ENCODE measurements around the gene OPCML. TPM values are rescaled to one million over a fixed set of nuclear protein-coding genes. Genes with fewer than 3 reads are reported as not detected.

The OPCML gene
- total and polyA plus RNA-seq, 2 experiments from 2014 or later = 1.2 to 4.4 TPM

DNA sequence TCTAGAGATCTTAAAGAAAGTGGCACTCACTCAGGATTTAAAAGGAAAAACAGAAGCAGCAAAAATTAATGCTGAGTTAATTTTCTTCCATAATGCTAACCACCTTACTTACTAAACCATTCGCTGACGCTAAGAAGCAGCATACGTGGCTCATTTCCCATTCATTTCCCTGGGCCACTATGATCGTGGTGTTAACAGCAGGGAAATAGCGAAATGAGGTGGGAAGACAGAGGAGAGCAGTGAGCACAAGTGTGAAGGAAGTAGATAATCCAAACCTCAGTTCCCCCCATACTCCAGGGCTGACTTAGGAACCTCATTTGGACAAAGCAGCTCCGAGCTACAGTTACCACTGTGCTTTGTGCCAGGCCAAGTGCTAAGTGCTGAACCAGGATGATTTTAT lies 723.2 kb downstream of the OPCML start (continued):
- TF ChIP-seq, protein P1, sequence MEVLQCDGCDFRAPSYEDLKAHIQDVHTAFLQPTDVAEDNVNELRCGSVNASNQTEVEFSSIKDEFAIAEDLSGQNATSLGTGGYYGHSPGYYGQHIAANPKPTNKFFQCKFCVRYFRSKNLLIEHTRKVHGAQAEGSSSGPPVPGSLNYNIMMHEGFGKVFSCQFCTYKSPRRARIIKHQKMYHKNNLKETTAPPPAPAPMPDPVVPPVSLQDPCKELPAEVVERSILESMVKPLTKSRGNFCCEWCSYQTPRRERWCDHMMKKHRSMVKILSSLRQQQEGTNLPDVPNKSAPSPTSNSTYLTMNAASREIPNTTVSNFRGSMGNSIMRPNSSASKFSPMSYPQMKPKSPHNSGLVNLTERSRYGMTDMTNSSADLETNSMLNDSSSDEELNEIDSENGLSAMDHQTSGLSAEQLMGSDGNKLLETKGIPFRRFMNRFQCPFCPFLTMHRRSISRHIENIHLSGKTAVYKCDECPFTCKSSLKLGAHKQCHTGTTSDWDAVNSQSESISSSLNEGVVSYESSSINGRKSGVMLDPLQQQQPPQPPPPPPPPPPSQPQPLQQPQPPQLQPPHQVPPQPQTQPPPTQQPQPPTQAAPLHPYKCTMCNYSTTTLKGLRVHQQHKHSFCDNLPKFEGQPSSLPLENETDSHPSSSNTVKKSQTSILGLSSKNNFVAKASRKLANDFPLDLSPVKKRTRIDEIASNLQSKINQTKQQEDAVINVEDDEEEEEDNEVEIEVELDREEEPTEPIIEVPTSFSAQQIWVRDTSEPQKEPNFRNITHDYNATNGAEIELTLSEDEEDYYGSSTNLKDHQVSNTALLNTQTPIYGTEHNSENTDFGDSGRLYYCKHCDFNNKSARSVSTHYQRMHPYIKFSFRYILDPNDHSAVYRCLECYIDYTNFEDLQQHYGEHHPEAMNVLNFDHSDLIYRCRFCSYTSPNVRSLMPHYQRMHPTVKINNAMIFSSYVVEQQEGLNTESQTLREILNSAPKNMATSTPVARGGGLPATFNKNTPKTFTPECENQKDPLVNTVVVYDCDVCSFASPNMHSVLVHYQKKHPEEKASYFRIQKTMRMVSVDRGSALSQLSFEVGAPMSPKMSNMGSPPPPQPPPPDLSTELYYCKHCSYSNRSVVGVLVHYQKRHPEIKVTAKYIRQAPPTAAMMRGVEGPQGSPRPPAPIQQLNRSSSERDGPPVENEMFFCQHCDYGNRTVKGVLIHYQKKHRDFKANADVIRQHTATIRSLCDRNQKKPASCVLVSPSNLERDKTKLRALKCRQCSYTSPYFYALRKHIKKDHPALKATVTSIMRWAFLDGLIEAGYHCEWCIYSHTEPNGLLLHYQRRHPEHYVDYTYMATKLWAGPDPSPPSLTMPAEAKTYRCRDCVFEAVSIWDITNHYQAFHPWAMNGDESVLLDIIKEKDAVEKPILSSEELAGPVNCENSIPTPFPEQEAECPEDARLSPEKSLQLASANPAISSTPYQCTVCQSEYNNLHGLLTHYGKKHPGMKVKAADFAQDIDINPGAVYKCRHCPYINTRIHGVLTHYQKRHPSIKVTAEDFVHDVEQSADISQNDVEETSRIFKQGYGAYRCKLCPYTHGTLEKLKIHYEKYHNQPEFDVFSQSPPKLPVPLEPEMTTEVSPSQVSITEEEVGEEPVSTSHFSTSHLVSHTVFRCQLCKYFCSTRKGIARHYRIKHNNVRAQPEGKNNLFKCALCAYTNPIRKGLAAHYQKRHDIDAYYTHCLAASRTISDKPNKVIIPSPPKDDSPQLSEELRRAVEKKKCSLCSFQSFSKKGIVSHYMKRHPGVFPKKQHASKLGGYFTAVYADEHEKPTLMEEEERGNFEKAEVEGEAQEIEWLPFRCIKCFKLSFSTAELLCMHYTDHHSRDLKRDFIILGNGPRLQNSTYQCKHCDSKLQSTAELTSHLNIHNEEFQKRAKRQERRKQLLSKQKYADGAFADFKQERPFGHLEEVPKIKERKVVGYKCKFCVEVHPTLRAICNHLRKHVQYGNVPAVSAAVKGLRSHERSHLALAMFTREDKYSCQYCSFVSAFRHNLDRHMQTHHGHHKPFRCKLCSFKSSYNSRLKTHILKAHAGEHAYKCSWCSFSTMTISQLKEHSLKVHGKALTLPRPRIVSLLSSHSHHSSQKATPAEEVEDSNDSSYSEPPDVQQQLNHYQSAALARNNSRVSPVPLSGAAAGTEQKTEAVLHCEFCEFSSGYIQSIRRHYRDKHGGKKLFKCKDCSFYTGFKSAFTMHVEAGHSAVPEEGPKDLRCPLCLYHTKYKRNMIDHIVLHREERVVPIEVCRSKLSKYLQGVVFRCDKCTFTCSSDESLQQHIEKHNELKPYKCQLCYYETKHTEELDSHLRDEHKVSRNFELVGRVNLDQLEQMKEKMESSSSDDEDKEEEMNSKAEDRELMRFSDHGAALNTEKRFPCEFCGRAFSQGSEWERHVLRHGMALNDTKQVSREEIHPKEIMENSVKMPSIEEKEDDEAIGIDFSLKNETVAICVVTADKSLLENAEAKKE (CRISPR knock-in tag; IDR thresholded peaks at IDR 0.05) = no peak
- no peak for TF ChIP-seq CREB1 (CRISPR knock-in tag; IDR thresholded peaks at IDR 0.05; ENCODE audit: low read depth)
- TF ChIP-seq JUNB (IDR thresholded peaks at IDR 0.05; ENCODE audit: unreplicated experiment) = no peak
- no peak for TF ChIP-seq POLR2AphosphoS5 (IDR thresholded peaks at IDR 0.05; ENCODE audit: low read depth)
- TF ChIP-seq REST (IDR thresholded peaks at IDR 0.05; ENCODE audit: unreplicated experiment) = no peak
- TF ChIP-seq NANOG (IDR thresholded peaks at IDR 0.05; ENCODE audit: borderline replicate concordance) = no peak
- TF ChIP-seq CTCF (conservative IDR thresholded peaks at IDR 0.05; ENCODE audit: low read depth in 2 of 2) = no peak

All from GM23338 (cell line).